ENCODE results near the gene AGAP2. TPM values are rescaled to one million over a fixed set of nuclear protein-coding genes. Genes with fewer than 3 reads are reported as not detected.
A peak's percentile ranks its signal among the peaks of the same experiment; 100 is the strongest.

The AGAP2 gene
- total and polyA plus RNA-seq, 2 of the 13 experiments (the other 11 are each of a cell fraction or from before 2014, with no cell fraction given) = 0.38 to 0.45 TPM

- TF ChIP-seq ZNF710 (CRISPR knock-in tag; IDR thresholded peaks at IDR 0.05; ENCODE audit: borderline replicate concordance) = peak; percentile 66; the same call in 1 of the 2 replicates
- TF ChIP-seq SIX1 (CRISPR knock-in tag; IDR thresholded peaks at IDR 0.05; ENCODE audit: borderline replicate concordance) = no peak
- peak; percentile 87 for TF ChIP-seq PAXIP1 (CRISPR knock-in tag; conservative IDR thresholded peaks at IDR 0.05)
- TF ChIP-seq ZNF33A (CRISPR knock-in tag; IDR thresholded peaks at IDR 0.05; ENCODE audit: borderline replicate concordance) = peak; percentile 88; the same call in 1 of the 2 replicates
- TF ChIP-seq ZNF329 (CRISPR knock-in tag; IDR thresholded peaks at IDR 0.05; ENCODE audit: low read depth) = peak; percentile 53; the same call in 1 of the 2 replicates
- no peak for TF ChIP-seq ZNF382 (CRISPR knock-in tag; IDR thresholded peaks at IDR 0.05; ENCODE audit: borderline replicate concordance)
- TF ChIP-seq NFYB (CRISPR knock-in tag; IDR thresholded peaks at IDR 0.05) = peak; percentile 75
- peak; percentile 82; the same call in 1 of the 2 replicates for TF ChIP-seq ZNF367 (CRISPR knock-in tag; IDR thresholded peaks at IDR 0.05; ENCODE audit: borderline replicate concordance)
- TF ChIP-seq ZBTB4 (CRISPR knock-in tag; IDR thresholded peaks at IDR 0.05; ENCODE audit: borderline replicate concordance) = no peak
- TF ChIP-seq TAF15 (IDR thresholded peaks at IDR 0.05; ENCODE audit: low read depth, low read length, poor library complexity, severe bottlenecking) = peak; percentile 99
- TF ChIP-seq ISL2 (CRISPR knock-in tag; IDR thresholded peaks at IDR 0.05) = peak; percentile 63; the same call in 1 of the 2 replicates
- TF ChIP-seq TRAFD1 (CRISPR knock-in tag; IDR thresholded peaks at IDR 0.05; ENCODE audit: borderline replicate concordance) = no peak; the same call in 1 of the 2 replicates
- TF ChIP-seq HOXA7 (CRISPR knock-in tag; IDR thresholded peaks at IDR 0.05) = no peak
- peak; percentile 94 for TF ChIP-seq ZFP36L1 (CRISPR knock-in tag; IDR thresholded peaks at IDR 0.05)
- no peak; the same call in 1 of the 2 replicates for TF ChIP-seq IRF1 (CRISPR knock-in tag; IDR thresholded peaks at IDR 0.05; ENCODE audit: low read depth)
Observed at GRCh38 chr12:57751788-57752667, 13.5 kb upstream of the AGAP2 start, which contains the start of gene CDK4 (continued).
